Endothelial cell of umbilical vein (primary cell): ENCODE results near the gene CPXM2. TPM values are rescaled to one million over a fixed set of nuclear protein-coding genes. Genes with fewer than 3 reads are reported as not detected.

Experiments used
- BruUV-seq: library from RNA; stranded (reverse); fragments of 400-500 nt; replicated peaks from 2 replicates; lab custom pipeline; 2021; lab: Mats Ljungman, UMichigan
- CTCF ChIA-PET: fragments of 300-600, 350-600 bp; sonication (Branson Sonifier 250); formaldehyde crosslinking; loops from one replicate; lab custom pipeline; 2021; ENCODE audit warnings: antibody characterized with exemption, inconsistent platforms; lab: Charles Lee
- POLR2A ChIA-PET: fragments of 300-600, 350-600 bp; sonication (Branson Sonifier 250); formaldehyde crosslinking; loops from one replicate; lab custom pipeline; 2021; ENCODE audit warnings: antibody characterized with exemption, inconsistent platforms; lab: Charles Lee
- DNase-seq: peaks from one replicate; pipeline ENCODE4 v3.0.0-alpha.2; 2011; ENCODE audit warnings: low read depth, low spot score
- FAIRE-seq: peaks from 2 replicates; lab custom pipeline; 2011; peaks lifted over from hg19 to GRCh38; lab: Jason Lieb, UNC
- H2AFZ ChIP-seq: 2 replicates; pipeline ENCODE4 v1.6.0; 2012; ENCODE audit warnings: low read depth, low read length, control low read depth, inconsistent platforms
- H3K27ac ChIP-seq: 2 replicates; pipeline ENCODE4 v1.5.1; 2011; ENCODE audit warnings: low read depth, mild to moderate bottlenecking, control low read depth, low read length, moderate library complexity; ENCODE audit not compliant: insufficient read depth
- H3K27me3 ChIP-seq, 2 experiments: 2 replicates each; pipeline versions ENCODE4 v1.6.0 to v1.6.1; 2011; ENCODE audit warnings: low read length in 2 of 2, mixed read lengths in 1 of 2; ENCODE audit not compliant: control insufficient read depth in 2 of 2, insufficient read depth in 2 of 2
- H3K36me3 ChIP-seq, 2 experiments: 2 replicates in 1 of 2; 3 replicates in 1 of 2; pipeline ENCODE4 v1.5.1; 2011; ENCODE audit warnings: low read length in 2 of 2, mild to moderate bottlenecking in 1 of 2, moderate library complexity in 1 of 2; ENCODE audit not compliant: control insufficient read depth in 2 of 2, insufficient read depth in 2 of 2; ENCODE audit errors: extremely low read depth in 1 of 2
- H3K4me1 ChIP-seq: 3 replicates; pipeline ENCODE4 v1.5.1; 2011; ENCODE audit warnings: mild to moderate bottlenecking, low read length; ENCODE audit not compliant: control insufficient read depth, insufficient read depth; ENCODE audit errors: extremely low read depth
- H3K4me2 ChIP-seq: 2 replicates; pipeline ENCODE4 v1.6.1; 2011; ENCODE audit warnings: low read length, control low read depth, mixed read lengths; ENCODE audit not compliant: insufficient read depth
- H3K4me3 ChIP-seq, 3 experiments: fragments of 200-600 bp in 1 of 3; sonication (generic), shearing (Covaris generic) in 1 of 3; replicated peaks in 1 of 3; 2 replicates each; pipeline ENCODE4 v1.5.1; 2011 to 2016; ENCODE audit warnings: control low read depth in 3 of 3, low read length in 3 of 3, mild to moderate bottlenecking in 2 of 3, inconsistent platforms in 1 of 3, low read depth in 1 of 3, moderate library complexity in 1 of 3; ENCODE audit not compliant: insufficient read depth in 1 of 3
- H3K79me2 ChIP-seq: 2 replicates; pipeline ENCODE4 v1.6.0; 2012; ENCODE audit warnings: low read length, inconsistent platforms; ENCODE audit not compliant: control insufficient read depth, insufficient read depth
- H3K9ac ChIP-seq: replicated peaks from 2 replicates; pipeline ENCODE3; 2011; ENCODE audit warnings: low read length, control low read depth; ENCODE audit not compliant: insufficient read depth; ENCODE audit errors: extremely low read depth
- H3K9me1 ChIP-seq: replicated peaks from 3 replicates; pipeline ENCODE4 v1.6.0; 2011; ENCODE audit warnings: mild to moderate bottlenecking, low read length; ENCODE audit not compliant: control insufficient read depth, insufficient read depth; ENCODE audit errors: extremely low read depth
- H3K9me3 ChIP-seq: replicated peaks from 2 replicates; pipeline ENCODE4 v1.5.1; 2012; ENCODE audit warnings: low read length, inconsistent platforms; ENCODE audit not compliant: control insufficient read depth, insufficient read depth
- H4K20me1 ChIP-seq: replicated peaks from 2 replicates; pipeline ENCODE3; 2011; ENCODE audit warnings: mild to moderate bottlenecking, low read length; ENCODE audit not compliant: control insufficient read depth, insufficient read depth; ENCODE audit errors: extremely low read depth
- EZH2 ChIP-seq: IDR thresholded peaks from 2 replicates; pipeline ENCODE4 v1.6.1; 2012; ENCODE audit warnings: borderline replicate concordance, low read depth, mild to moderate bottlenecking, moderate library complexity, low read length, inconsistent platforms; ENCODE audit not compliant: severe bottlenecking
- FOS ChIP-seq: IDR thresholded peaks from 2 replicates; pipeline ENCODE4 v1.6.1; 2011; ENCODE audit warnings: mild to moderate bottlenecking, low read length, moderate library complexity, borderline replicate concordance; ENCODE audit not compliant: insufficient read depth
- GATA2 ChIP-seq: IDR thresholded peaks from 2 replicates; pipeline ENCODE4 v1.7.0; 2011; ENCODE audit warnings: low read depth, mild to moderate bottlenecking, moderate library complexity, mixed read lengths, low read length; ENCODE audit not compliant: insufficient read length, insufficient read depth
- JUN ChIP-seq: IDR thresholded peaks from 2 replicates; pipeline ENCODE4 v1.6.1; 2011; ENCODE audit warnings: borderline replicate concordance, low read depth; ENCODE audit not compliant: insufficient read length, insufficient read depth
- MYC ChIP-seq: IDR thresholded peaks from one replicate; pipeline ENCODE4 v1.6.1; 2011; ENCODE audit warnings: mild to moderate bottlenecking, low read depth, low read length
- POLR2AphosphoS5 ChIP-seq: IDR thresholded peaks from 2 replicates; pipeline ENCODE4 v1.6.1; 2012; ENCODE audit warnings: low read depth, mild to moderate bottlenecking, control low read depth, low read length, moderate library complexity; ENCODE audit not compliant: insufficient read depth
- dilution Hi-C: fragments of 300-500 bp; cut with MboI; formaldehyde crosslinking; loops from one replicate; pipeline ENCODE4 v1.15.0; 2019; ENCODE audit warnings: low sequenced_read_pairs; ENCODE audit not compliant: extremely low pct_ligation_motif_present
- intact Hi-C: fragments of 100-400 bp; cut with micrococcal nuclease; formaldehyde crosslinking; loops from one replicate; pipeline ENCODE4 v1.10.0; 2022
- polyA plus RNA-seq, 4 experiments: library from polyadenylated mRNA; depleted of rRNA in 3 of 4; stranded (reverse) in 3 of 4; unstranded in 1 of 4; fragments of >200 nt; gene quantifications; 2 replicates each; pipeline versions ENCODE4 v1.2.1 to v1.2.3, GENCODE V29; 2011 to 2012; ENCODE audit warnings: missing spikeins in 1 of 4
- total RNA-seq: library from RNA; stranded (reverse); gene quantifications from 2 replicates; pipeline ENCODE4 v1.2.3, GENCODE V29; 2021
- TF ChIP-seq, protein P1 (sequence below): IDR thresholded peaks from 2 replicates; pipeline ENCODE4 v1.6.1; 2011; ENCODE audit not compliant: insufficient read depth, insufficient read length
- TF ChIP-seq, protein P2 (sequence below), 2 donors: IDR thresholded peaks; 1 replicate in 1 of 2; 2 replicates in 1 of 2; pipeline ENCODE4 v1.5.1; 2011; ENCODE audit warnings: low read length in 2 of 2, mild to moderate bottlenecking in 2 of 2, moderate library complexity in 2 of 2, control low read depth in 1 of 2, inconsistent platforms in 1 of 2, low read depth in 1 of 2; ENCODE audit not compliant: insufficient read depth in 1 of 2; ENCODE audit errors: extremely low read depth in 1 of 2

The CPXM2 gene
- total and polyA plus RNA-seq, 2 donors (not counting 3 experiments of a cell fraction or from before 2014, with no cell fraction given): 1.8 to 2.7 TPM

DNA sequence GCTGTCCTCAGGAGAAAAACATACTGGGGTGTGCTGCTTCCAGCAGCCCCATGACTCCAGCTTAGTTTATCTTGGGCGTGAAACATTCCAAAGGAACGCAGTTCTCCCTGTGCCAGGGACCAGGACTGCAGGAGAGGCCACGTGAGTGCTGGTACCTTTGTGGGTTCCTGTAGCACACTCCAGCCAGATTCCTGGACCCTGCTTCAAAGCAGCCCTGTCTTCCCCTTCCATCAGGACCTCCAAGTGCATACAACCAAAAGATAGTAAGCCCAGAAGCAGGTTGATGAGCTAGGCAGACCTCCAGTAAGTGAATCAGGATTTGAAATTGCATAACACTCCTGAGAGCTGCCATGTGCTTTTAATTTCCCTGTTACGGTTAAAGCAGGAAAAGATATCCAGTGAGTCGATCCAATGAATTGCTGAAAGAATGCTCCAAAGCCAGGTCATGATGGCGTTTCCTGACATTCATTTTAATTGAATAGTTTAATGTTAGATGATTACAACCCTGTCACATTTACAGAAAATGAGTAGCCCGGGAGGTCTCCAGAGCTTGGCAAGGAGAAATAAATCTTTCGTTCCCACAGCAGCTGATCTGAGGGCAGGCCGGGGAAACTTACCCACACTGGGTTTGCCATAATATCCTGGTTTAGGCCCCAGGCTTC is 38.9 kb upstream of the CPXM2 start:
- Histone ChIP-seq H3K9me3 (no peaks in the 10 kb centered on the region), H3K79me2 (no peaks in the 10 kb centered on the region), H3K4me2 (no peak overlapping the region), H4K20me1 (no peaks in the 10 kb centered on the region), H3K4me3 (no peak overlapping the region), H3K27me3 (no peaks in the 10 kb centered on the region), H3K4me1 (no peaks in the 10 kb centered on the region), H3K9ac (no peak overlapping the region), H3K27ac (no peak overlapping the region), H2AFZ (no peak overlapping the region), H3K9me1 (no peaks in the 10 kb centered on the region), H3K36me3 (no peaks in the 10 kb centered on the region)
- dilution Hi-C loops: no loop called here
- intact Hi-C loops: no loop called here
- BruUV-seq: no TSS peak
- no peak for DNase-seq
- ChIA-PET CTCF (no interaction called here), POLR2A (no interaction called here)
- TF ChIP-seq MYC: no peak
- TF ChIP-seq EZH2: no peak
- no peak for TF ChIP-seq FOS
- TF ChIP-seq JUN: no peak
- TF ChIP-seq, protein P1, sequence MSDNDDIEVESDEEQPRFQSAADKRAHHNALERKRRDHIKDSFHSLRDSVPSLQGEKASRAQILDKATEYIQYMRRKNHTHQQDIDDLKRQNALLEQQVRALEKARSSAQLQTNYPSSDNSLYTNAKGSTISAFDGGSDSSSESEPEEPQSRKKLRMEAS: no peak
- TF ChIP-seq GATA2: no peak
- TF ChIP-seq POLR2AphosphoS5: no peak
- TF ChIP-seq, protein P2, sequence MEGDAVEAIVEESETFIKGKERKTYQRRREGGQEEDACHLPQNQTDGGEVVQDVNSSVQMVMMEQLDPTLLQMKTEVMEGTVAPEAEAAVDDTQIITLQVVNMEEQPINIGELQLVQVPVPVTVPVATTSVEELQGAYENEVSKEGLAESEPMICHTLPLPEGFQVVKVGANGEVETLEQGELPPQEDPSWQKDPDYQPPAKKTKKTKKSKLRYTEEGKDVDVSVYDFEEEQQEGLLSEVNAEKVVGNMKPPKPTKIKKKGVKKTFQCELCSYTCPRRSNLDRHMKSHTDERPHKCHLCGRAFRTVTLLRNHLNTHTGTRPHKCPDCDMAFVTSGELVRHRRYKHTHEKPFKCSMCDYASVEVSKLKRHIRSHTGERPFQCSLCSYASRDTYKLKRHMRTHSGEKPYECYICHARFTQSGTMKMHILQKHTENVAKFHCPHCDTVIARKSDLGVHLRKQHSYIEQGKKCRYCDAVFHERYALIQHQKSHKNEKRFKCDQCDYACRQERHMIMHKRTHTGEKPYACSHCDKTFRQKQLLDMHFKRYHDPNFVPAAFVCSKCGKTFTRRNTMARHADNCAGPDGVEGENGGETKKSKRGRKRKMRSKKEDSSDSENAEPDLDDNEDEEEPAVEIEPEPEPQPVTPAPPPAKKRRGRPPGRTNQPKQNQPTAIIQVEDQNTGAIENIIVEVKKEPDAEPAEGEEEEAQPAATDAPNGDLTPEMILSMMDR (IDR thresholded peaks at IDR 0.05; ENCODE audit: extremely low read depth in 1 of 2, insufficient read depth in 1 of 2, low read depth in 1 of 2, low read length in 2 of 2): no peak
- FAIRE-seq: no peak
